ENCODE results near the gene C10orf67.

The C10orf67 gene

GRCh38 chr10:23193435-23194074, 151.0 kb downstream of the C10orf67 start:
- no peaks in the 10 kb centered on the region for H4K20me1 ChIP-seq (ENCODE audit: insufficient read depth, low read length)
- no peaks in the 10 kb centered on the region for H3K27me3 ChIP-seq (ENCODE audit: low read depth, low read length)
- no peaks in the 10 kb centered on the region for H3K79me2 ChIP-seq (ENCODE audit: low read length)
- no peaks in the 10 kb centered on the region for H3K4me1 ChIP-seq (ENCODE audit: low read length)
- H3K27ac ChIP-seq (ENCODE audit: low read length): no peak overlapping the region
- H3K4me2 ChIP-seq (ENCODE audit: low read length): no peak overlapping the region
- no peak for TF ChIP-seq CTCF (IDR thresholded peaks at IDR 0.05; ENCODE audit: low read depth, low read length)
- no peak for TF ChIP-seq EZH2phosphoT487 (IDR thresholded peaks at IDR 0.05; ENCODE audit: low read depth)
- H3K36me3 ChIP-seq (replicated peaks; ENCODE audit: low read depth, low read length): no peaks in the 10 kb centered on the region
- no peaks in the 10 kb centered on the region for H3K9me3 ChIP-seq (ENCODE audit: insufficient read depth, low read length)
- H3K4me3 ChIP-seq (ENCODE audit: low read length): no peak overlapping the region
- no peak overlapping the region for H2AFZ ChIP-seq (ENCODE audit: low read depth, low read length)
- H3K9ac ChIP-seq (ENCODE audit: low read length): no peak overlapping the region

GRCh38 chr10:23192712-23193434, 151.7 kb downstream of the C10orf67 start:
- no peaks in the 10 kb centered on the region for H3K4me1 ChIP-seq (ENCODE audit: low read length)
- no peaks in the 10 kb centered on the region for H3K27me3 ChIP-seq (ENCODE audit: low read depth, low read length)
- H3K36me3 ChIP-seq (replicated peaks; ENCODE audit: low read depth, low read length): no peaks in the 10 kb centered on the region
- H3K9ac ChIP-seq (ENCODE audit: low read length): no peak overlapping the region
- no peak overlapping the region for H3K4me3 ChIP-seq (ENCODE audit: low read length)
- H4K20me1 ChIP-seq (ENCODE audit: insufficient read depth, low read length): no peaks in the 10 kb centered on the region
- H3K9me3 ChIP-seq (ENCODE audit: insufficient read depth, low read length): no peaks in the 10 kb centered on the region
- H3K79me2 ChIP-seq (ENCODE audit: low read length): no peaks in the 10 kb centered on the region
- H3K27ac ChIP-seq (ENCODE audit: low read length): no peak overlapping the region
- no peak overlapping the region for H2AFZ ChIP-seq (ENCODE audit: low read depth, low read length)
- H3K4me2 ChIP-seq (ENCODE audit: low read length): no peak overlapping the region
- no peak for TF ChIP-seq CTCF (IDR thresholded peaks at IDR 0.05; ENCODE audit: low read depth, low read length)
- no peak for TF ChIP-seq EZH2phosphoT487 (IDR thresholded peaks at IDR 0.05; ENCODE audit: low read depth)

- Histone ChIP-seq H2AFZ (ENCODE audit: low read depth, low read length) (no peak within 1 kb of the TSS), H3K4me2 (ENCODE audit: low read length) (no peak within 1 kb of the TSS), H3K27me3 (ENCODE audit: low read depth, low read length) (no peaks in the 10 kb centered on the region), H3K9ac (ENCODE audit: low read length) (no peak within 1 kb of the TSS), H3K36me3 (replicated peaks; ENCODE audit: low read depth, low read length) (no peaks in the 10 kb centered on the region), H3K27ac (ENCODE audit: low read length) (no peak within 1 kb of the TSS), H3K79me2 (ENCODE audit: low read length) (no peaks in the 10 kb centered on the region), H3K4me1 (ENCODE audit: low read length) (no peaks in the 10 kb centered on the region), H3K9me3 (ENCODE audit: insufficient read depth, low read length) (no peaks in the 10 kb centered on the region), H4K20me1 (ENCODE audit: insufficient read depth, low read length) (no peaks in the 10 kb centered on the region), H3K4me3 (ENCODE audit: low read length) (no peak within 1 kb of the TSS)
- TF ChIP-seq EZH2phosphoT487 (IDR thresholded peaks at IDR 0.05; ENCODE audit: low read depth): no peak
- TF ChIP-seq CTCF (IDR thresholded peaks at IDR 0.05; ENCODE audit: low read depth, low read length): no peak
Observed at GRCh38 chr10:23191764-23192711, 152.6 kb downstream of the C10orf67 start, which contains the start of gene PTF1A. Gene PTF1A (plus strand): TSS chr10:23192312. CDS start chr10:23192531, 219 bp downstream.
